ENCODE measurements around the gene EQTN.
"Not testable (repeated sequence)": the region's sequence is repeated elsewhere in the genome, so short reads cannot be mapped to it uniquely, and the experiment has no call there.

GRCh38 chr9:27239648-27240047, 57.3 kb downstream of the EQTN start:
- TF ChIP-seq POLR2A (IDR thresholded peaks at IDR 0.05) = not testable (repeated sequence)
- TF ChIP-seq, protein P1, sequence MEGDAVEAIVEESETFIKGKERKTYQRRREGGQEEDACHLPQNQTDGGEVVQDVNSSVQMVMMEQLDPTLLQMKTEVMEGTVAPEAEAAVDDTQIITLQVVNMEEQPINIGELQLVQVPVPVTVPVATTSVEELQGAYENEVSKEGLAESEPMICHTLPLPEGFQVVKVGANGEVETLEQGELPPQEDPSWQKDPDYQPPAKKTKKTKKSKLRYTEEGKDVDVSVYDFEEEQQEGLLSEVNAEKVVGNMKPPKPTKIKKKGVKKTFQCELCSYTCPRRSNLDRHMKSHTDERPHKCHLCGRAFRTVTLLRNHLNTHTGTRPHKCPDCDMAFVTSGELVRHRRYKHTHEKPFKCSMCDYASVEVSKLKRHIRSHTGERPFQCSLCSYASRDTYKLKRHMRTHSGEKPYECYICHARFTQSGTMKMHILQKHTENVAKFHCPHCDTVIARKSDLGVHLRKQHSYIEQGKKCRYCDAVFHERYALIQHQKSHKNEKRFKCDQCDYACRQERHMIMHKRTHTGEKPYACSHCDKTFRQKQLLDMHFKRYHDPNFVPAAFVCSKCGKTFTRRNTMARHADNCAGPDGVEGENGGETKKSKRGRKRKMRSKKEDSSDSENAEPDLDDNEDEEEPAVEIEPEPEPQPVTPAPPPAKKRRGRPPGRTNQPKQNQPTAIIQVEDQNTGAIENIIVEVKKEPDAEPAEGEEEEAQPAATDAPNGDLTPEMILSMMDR (IDR thresholded peaks at IDR 0.05) = not testable (repeated sequence)
